Kidney capillary endothelial cell (primary cell): ENCODE data around the gene RTN4R.
"Not testable (repeated sequence)": the region's sequence is repeated elsewhere in the genome, so short reads cannot be mapped to it uniquely, and the experiment has no call there.

Experiments
- DNase-seq: peaks from one replicate; pipeline ENCODE4 v3.0.0-alpha.2; 2018; ENCODE audit warnings: low spot score

The RTN4R gene

GRCh38 chr22:20305894-20306645, 38.0 kb upstream of the RTN4R start:
- no peak for DNase-seq

DNA sequence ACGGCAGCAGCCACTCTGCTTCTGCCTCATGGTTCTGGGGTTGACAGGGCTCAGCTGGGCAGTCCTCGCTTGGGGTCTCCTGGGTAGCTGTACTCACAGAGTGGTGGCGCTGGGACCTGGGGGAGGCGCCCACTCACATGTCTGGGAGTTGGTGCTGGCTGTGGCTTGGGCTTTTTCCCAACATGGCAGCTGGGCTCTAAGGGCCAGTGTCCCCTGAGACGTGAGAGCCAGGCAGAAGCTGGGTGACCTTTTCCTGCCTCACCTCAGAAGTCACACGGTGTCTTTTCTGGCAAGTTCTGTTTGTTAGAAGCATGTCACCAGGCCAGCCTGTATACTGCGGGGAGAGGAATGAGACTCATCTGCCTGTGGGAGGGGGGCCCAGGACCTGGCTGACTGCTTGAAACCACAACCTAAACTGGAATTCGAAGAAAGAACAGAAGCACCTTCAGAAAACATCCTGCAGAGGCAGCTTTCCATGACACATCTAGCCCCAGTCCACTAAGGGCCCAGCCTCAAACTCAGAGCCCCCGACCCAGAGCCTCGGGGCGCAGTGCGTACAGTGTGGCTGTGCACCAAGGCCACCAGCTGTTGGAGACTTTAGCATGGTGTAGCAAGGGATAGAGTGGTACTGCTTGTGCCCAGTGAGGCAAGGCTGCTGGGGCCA, 37.2 kb upstream of the RTN4R start:
- DNase-seq, result not testable (repeated sequence)

- DNase-seq, result no peak
Measured at GRCh38 chr22:20304646-20305045, 36.5 kb upstream of the RTN4R start.

DNA sequence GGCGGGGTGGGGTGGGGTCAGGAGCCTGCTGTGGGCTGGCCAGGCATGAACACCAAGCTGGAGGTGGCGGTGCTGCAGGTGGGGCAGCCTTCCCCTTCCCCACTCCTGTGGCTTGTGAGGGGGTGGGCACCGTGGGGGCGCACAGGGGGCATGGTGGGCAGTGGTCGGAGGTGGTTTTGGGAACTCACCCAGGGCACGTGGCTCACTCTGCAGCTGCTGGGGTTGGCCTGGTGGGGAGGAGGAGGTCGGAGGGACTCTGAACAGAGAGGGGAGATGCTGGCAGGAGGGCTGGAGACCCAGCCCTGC, 35.1 kb upstream of the RTN4R start:
- not testable (repeated sequence) for DNase-seq

DNA sequence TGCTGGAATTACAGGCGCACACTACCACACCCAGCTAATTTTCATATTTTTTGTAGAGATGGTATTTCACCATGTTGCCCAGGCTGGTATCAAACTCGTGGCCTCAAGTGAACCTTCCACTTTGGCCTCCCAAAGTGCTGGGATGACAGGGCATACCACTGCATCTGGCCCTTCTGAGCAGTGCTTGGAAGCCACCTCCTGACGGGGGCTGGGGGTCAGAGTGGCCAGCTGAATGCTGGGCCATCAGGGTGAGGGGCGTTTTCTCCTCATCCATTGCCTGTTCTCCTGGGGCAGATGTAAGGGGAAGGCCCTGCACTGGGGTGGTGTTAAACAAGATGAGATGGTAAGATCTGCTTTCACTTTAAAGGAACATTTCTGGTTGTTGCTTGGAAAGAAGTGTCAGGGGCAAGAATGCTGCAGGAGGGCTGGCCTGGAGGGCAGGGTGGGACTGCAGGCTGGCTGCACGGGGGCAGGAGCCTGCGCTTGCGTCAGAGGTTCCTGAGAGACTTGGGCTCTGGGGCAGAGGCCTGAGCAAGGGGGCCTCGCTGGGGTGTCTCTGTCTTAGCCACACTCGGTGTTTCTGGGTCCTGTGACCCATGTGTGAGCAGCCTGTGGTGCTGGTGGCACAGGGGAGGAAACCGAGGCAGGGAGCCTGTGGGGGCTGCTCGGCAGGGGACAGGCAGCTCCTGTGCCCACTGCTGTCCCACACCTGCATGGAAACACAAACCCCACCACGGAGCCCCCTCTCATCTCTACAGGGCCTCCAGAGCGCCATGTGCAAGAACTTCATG, 34.5 kb upstream of the RTN4R start:
- no peak for DNase-seq

DNA sequence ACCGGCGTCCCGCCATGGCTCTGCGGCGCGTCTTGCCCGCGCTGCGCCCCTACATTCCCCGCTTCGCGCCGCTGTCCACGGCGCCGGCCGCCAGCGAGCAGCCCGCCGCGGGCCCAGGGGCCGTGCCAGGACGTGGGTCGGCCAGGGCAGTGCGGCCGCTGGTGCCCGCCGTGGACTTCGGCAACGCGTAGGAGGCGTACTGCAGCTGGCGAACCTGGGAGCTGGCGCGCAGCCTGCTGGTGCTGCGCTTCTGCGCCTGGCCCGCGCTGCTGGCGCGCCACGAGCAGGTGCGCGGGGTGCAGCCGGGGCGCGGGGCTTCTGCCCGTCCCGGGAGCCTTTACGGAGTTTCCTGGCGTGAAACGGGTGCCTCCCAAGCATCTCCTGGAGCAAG, 31.6 kb upstream of the RTN4R start:
- DNase-seq, result no peak

GRCh38 chr22:20298803-20299745, 31.0 kb upstream of the RTN4R start:
- DNase-seq, result peak; percentile 42

GRCh38 chr22:20298110-20298802, 30.1 kb upstream of the RTN4R start:
- DNase-seq, result no peak

DNA sequence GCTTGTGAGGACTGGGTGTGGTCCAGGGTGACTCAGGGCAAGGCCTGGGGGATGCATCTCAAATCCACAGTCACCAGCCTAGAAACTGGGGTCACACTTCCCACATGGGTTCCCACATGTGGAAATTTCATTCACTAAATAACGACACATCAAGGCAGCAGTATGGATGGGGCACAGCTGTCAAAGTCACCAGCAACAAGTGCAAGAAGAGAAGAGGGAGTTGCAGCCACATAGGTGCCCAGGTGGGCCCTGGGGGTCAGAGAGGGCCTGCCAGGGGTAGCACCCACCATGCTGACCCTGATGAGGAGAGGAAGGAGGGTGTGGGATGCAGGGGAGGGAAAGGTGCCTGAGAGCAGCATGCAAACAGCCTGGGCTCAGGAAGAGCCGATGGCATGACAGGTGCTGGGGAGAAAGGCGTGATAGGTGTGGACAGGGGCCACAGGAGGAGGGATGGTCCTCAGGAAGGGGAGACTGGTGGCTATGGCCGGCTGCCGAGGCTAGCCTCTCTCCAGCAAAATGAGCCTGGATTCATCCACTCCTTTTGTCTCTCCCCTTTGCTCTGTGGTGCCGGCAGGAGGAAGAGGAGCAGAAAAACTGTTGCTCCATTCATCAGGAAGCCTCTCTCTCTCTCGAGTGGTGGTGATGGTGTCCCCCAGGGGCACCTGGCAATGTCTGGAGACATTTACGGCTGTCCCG, 29.4 kb upstream of the RTN4R start:
- DNase-seq, result no peak

DNA sequence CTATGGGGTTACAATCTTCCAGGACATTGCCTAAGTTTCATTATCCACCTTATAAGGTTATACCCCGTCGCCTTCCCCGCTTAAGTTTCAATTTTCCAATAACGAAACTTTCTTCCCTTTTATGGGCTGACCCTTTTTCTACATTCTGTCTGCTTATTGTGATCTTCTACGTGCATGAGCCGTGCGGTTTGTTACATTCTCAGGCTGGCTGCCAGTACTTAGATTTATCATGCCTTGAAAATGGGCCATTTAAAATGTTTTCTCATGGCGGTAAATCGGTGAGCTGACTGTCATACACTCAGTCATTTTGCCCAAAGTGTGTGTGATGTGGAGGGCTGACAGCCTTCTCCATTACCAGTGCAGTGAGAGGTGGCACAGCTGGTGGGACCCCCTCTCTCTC, 28.5 kb upstream of the RTN4R start:
- DNase-seq, result no peak

GRCh38 chr22:20295262-20296064, 27.3 kb upstream of the RTN4R start:
- DNase-seq, result no peak

- no peak for DNase-seq
Measured at GRCh38 chr22:20292673-20293232, 24.6 kb upstream of the RTN4R start.

- DNase-seq, result no peak
Measured at GRCh38 chr22:20292108-20292507, 24.0 kb upstream of the RTN4R start.

GRCh38 chr22:20291604-20292063, 23.5 kb upstream of the RTN4R start:
- DNase-seq, result no peak

DNA sequence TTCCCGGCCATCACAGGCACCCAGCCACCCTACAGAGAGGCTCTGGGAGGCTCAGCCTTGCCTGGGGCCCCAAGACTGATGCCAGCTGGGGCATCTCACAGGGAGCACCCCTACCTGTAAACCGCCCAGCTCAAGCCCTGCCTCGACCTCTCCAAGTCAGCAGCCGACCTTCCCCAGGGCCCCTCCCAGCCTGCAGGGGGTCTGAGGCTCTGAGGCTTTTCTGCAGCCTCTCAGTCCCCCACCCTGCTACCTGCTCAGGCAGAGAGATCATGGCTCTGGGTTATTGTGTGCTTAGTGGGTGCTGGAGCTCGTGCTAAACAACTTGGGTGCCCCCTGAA, 23.1 kb upstream of the RTN4R start:
- DNase-seq, result no peak

DNA sequence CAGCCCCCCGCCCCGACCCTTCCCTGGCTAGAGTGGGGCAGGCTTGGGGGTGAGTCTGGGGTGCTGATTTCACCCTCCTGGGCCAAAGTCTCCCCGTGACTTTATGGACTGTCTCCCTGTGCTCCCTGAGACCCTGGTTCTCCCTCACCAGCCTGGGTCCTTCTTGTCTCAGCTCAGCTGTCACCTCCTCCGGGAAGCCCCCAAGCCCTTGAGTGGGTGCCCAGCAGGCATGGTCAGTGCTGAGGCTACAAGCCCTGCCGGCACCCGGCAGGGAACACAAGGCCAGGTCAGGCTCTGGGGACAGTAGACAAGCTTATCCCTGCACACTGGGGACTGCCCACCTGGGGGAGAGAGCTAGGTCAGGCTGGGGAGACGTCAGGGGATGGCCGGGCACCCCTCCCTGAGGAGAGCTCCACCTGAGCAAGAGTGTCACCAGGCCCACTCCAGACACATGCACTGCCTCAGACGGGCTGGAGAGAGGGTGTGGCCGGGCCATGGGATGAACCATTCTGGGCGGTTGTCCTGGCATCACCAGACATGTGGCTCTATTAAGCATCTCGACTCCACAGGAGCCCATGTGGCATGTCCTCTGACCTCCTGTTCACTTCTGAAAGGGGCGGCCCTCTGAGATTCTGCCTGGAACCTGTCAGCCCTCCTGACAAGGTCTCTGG, 22.6 kb upstream of the RTN4R start:
- DNase-seq, result no peak

DNA sequence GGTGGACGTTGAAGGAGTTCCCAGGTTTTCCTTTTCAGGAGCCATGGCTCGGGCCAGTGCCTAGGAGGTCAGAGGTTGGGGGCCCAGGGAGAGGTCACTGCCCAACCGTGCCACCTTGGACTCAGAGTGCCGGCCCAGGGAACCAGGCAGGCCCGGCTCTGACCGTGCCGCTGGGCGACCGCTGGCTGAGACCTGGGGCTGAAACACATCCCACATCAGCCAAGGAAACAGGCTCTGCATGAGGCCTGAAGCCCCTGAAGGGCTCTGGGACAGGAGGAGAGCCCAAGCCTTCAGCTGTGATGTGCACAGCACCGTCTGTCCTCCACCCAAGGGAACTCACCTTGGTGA, 21.9 kb upstream of the RTN4R start:
- DNase-seq, result no peak

GRCh38 chr22:20289182-20290044, 21.3 kb upstream of the RTN4R start:
- not testable (repeated sequence) for DNase-seq
